ENCODE data around the gene AVPI1. TPM values are rescaled to one million over a fixed set of nuclear protein-coding genes. Genes with fewer than 3 reads are reported as not detected.

The AVPI1 gene
- total RNA-seq, 3 donors from 2014 or later = 1.6 to 2.5 (median 1.8) TPM

Other genes starting within 250 kb of the AVPI1 start
- gene EXOSC1, start 241.2 kb downstream of the AVPI1 start, total RNA-seq = 10 to 100 TPM; 60.3 to 72.2 (median 71.9) TPM
- 10 to 100 TPM; 54.3 to 62.9 (median 59.6) TPM for gene ZDHHC16, start 241.1 kb downstream of the AVPI1 start, total RNA-seq
- 10 to 100 TPM; 77.3 to 87.5 (median 83.4) TPM for gene MMS19, start 188.8 kb downstream of the AVPI1 start, total RNA-seq
- 1 to 10 TPM; 2.0 to 3.0 (median 2.8) TPM for gene UBTD1, start 188.3 kb downstream of the AVPI1 start, total RNA-seq
- gene ANKRD2, start 114.5 kb downstream of the AVPI1 start, total RNA-seq = not detected
- gene HOGA1, start 102.9 kb downstream of the AVPI1 start, total RNA-seq = not detected
- gene C10orf62, start 97.5 kb downstream of the AVPI1 start, total RNA-seq = not detected
- 1 to 10 TPM; 2.1 to 4.5 (median 2.2) TPM for gene MORN4, start 53.7 kb downstream of the AVPI1 start, total RNA-seq
- 10 to 100 TPM; 12.9 to 16.9 (median 15.7) TPM for gene PI4K2A, start 46.6 kb downstream of the AVPI1 start, total RNA-seq
- gene MARVELD1, start 26.5 kb upstream of the AVPI1 start, total RNA-seq = 1 to 10 TPM; 1.6 to 2.5 (median 1.7) TPM
- gene ZFYVE27, start 49.9 kb upstream of the AVPI1 start, total RNA-seq = 10 to 100 TPM; 27.1 to 27.6 (median 27.1) TPM
- gene SFRP5, start 84.8 kb upstream of the AVPI1 start, total RNA-seq = under 1 TPM in 2 of 3 donors, not detected in 1; 0.13 to 0.28 TPM
- gene GOLGA7B, start 162.6 kb upstream of the AVPI1 start, total RNA-seq = under 1 TPM; 0.28 to 0.32 (median 0.30) TPM

All from activated T-cell treated with anti-CD3 and anti-CD28 coated beads, Interleukin-2, amount 50 U/mL, for 4 hours (primary cell).